Raji (cell line): ENCODE data around the gene UPK1B.

ENCODE experiments used
- POLR2A ChIP-seq: IDR thresholded peaks from 2 replicates; pipeline ENCODE4 v1.6.1; 2011; ENCODE audit warnings: low read depth, low read length, control low read depth; ENCODE audit not compliant: insufficient read depth

Gene UPK1B

GRCh38 chr3:119206611-119207511 is 33.5 kb downstream of the UPK1B start:
- no peak for TF ChIP-seq POLR2A

- no peak for TF ChIP-seq POLR2A
Measured at GRCh38 chr3:119207512-119207875, 34.1 kb downstream of the UPK1B start.

- TF ChIP-seq POLR2A = no peak
Measured at GRCh38 chr3:119211193-119211592, 37.8 kb downstream of the UPK1B start.

GRCh38 chr3:119211803-119212202 is 38.4 kb downstream of the UPK1B start:
- TF ChIP-seq POLR2A = no peak

GRCh38 chr3:119219069-119219468 is 45.7 kb downstream of the UPK1B start:
- TF ChIP-seq POLR2A = no peak

- TF ChIP-seq POLR2A = no peak
Measured at GRCh38 chr3:119220198-119220597, 46.8 kb downstream of the UPK1B start.

- TF ChIP-seq POLR2A = no peak
Measured at GRCh38 chr3:119220970-119221667, 47.7 kb downstream of the UPK1B start.

- no peak for TF ChIP-seq POLR2A
Measured at GRCh38 chr3:119221779-119222320, 48.5 kb downstream of the UPK1B start.

GRCh38 chr3:119222391-119222790 is 49.0 kb downstream of the UPK1B start:
- no peak for TF ChIP-seq POLR2A

- no peak for TF ChIP-seq POLR2A
Measured at GRCh38 chr3:119223511-119223910, 50.1 kb downstream of the UPK1B start.

GRCh38 chr3:119225121-119225520 is 51.7 kb downstream of the UPK1B start:
- no peak for TF ChIP-seq POLR2A

GRCh38 chr3:119227070-119227850 is 53.9 kb downstream of the UPK1B start:
- no peak for TF ChIP-seq POLR2A

GRCh38 chr3:119228373-119229145 is 55.2 kb downstream of the UPK1B start:
- TF ChIP-seq POLR2A = no peak

- no peak for TF ChIP-seq POLR2A
Measured at GRCh38 chr3:119229190-119229589, 55.8 kb downstream of the UPK1B start.
